NCI-H82 (cell line): ENCODE measurements around the gene C14orf119.

Source experiments
- DNase-seq: peaks from one replicate; lab custom pipeline; 2025; lab: John Stamatoyannopoulos, UW

C14orf119 gene

DNA sequence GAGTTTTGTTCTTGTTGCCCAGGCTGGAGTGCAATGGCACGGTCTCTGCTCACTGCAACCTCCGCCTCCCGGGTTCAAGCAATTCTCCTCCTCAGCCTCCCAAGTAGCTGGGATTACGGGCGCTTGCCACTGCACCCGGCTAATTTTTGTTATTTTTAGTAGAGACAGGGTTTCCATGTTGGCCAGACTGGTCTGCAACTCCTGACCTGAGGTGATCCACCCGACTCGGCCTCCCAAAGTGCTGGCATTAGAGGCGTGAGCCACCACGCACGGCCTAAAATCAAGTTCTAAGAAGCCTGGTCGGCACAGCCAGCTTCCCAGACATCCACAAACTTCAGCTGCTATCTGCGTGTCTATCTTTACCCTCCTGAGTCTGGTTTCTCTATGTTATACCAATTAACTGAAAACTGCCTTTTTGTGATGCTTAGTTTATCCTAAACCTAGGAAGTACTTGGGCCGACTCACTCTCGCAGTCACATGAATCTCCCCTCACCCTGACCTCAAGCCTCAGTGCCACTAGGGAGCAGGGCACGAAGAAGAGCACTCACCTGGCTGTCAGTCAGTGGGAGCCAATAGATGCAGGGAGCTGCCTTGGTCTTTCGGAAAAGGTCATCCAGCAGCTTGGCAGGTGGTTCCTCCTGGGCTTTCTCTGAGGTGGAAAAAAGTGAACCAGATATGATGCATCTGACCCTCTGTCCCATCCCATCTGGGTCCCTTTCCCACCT lies 34.6 kb upstream of the C14orf119 start:
- no peak for DNase-seq

DNA sequence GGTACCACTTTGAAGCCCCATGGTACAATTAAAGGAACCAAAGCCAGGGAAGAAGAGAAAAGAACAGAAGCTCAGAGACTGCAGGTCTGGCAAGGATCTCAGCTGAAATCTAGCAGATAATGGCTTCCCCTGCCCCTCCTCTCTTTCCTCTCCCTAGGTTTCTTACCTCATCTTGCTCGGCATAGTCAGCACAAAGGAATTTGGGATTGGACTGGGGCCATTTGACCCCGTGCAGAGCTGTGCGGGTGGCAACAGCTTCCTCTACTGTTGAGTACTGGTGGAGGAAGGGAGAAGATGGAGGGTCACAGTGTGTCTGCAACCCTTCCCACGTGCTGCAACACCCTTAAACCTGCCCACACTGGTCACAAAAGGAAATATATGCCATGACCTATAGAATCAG lies 33.3 kb upstream of the C14orf119 start:
- DNase-seq, result no peak

DNA sequence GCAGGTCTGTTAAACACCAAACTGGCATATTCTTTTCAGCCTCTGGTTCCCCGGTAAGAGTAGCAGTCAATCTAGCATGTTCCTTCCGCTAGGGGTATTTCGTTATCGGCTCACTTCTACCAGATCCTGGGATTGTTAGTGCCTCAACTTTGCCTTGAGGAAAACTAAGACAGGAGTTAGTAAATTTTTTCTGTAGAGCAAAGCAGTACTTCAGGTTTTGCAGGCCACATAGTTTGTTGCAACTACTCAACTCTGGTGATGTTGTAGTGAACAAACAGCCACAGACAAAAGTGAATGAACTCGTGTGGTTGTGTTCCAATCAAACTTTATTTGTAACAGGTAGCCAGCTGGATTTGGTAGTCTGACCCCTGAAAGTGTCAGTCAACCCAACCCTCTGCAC lies 31.7 kb upstream of the C14orf119 start:
- DNase-seq, result no peak

DNA sequence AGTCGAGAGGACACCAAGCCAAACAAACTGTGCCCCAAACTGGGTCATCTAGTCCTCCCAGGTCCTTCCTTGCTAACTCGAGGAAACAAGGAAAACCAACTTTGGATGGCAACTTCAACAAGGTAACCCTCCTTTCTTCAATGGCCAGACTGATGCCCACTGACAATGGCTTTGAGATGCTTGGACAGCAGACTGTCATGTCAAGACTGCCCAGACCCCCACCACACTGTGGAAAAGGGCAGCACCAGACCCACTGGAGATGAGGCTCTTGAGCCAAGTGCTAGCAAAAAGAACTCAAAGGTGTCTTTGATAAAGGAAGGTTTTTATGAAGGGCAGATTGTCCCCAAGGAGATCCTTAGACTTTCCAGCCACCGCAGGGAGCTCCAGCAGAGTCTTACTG lies 28.9 kb upstream of the C14orf119 start:
- DNase-seq, result no peak

DNA sequence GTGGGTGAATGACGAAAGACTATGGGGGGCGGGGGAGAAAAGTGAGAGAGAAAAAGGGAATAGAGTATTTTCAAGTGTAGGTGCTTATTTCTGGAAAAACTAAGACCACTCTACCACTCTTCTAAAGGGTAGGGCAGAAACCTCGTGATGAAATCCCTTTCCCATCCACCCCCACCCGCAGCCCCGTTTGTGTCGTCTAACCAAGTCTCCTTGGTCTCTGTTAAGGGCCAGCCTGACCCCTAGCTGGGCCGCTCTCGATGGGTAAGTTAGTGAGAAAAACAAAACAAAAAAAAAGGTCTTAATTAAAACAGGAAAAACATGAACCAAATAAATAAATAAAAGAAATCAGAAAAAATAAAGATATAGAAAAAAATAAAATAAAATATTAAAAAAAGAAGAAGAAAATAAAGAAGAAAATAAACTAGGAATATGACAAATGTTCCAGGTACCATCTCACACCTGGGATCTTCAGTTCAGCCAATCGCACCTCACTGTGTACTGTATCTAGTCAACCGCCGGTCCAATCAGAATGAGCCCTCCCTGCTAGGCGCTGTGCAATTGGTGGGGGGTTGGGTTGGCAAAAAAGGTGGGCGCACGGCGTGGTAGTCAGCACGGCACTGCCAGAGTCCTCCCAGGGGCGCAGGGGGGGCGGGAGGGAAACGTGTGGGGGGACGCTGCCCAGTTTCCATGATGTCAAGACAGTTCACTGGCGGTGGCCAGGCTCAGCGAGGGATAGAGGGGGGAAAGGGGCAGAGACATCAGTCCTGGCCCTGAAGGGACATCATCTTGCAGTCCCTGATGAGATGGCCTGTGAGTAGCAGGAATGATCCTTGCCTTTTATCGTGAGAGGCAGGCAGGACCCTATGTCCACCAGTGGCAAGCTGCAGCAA lies 28.2 kb upstream of the C14orf119 start:
- DNase-seq, result no peak

DNA sequence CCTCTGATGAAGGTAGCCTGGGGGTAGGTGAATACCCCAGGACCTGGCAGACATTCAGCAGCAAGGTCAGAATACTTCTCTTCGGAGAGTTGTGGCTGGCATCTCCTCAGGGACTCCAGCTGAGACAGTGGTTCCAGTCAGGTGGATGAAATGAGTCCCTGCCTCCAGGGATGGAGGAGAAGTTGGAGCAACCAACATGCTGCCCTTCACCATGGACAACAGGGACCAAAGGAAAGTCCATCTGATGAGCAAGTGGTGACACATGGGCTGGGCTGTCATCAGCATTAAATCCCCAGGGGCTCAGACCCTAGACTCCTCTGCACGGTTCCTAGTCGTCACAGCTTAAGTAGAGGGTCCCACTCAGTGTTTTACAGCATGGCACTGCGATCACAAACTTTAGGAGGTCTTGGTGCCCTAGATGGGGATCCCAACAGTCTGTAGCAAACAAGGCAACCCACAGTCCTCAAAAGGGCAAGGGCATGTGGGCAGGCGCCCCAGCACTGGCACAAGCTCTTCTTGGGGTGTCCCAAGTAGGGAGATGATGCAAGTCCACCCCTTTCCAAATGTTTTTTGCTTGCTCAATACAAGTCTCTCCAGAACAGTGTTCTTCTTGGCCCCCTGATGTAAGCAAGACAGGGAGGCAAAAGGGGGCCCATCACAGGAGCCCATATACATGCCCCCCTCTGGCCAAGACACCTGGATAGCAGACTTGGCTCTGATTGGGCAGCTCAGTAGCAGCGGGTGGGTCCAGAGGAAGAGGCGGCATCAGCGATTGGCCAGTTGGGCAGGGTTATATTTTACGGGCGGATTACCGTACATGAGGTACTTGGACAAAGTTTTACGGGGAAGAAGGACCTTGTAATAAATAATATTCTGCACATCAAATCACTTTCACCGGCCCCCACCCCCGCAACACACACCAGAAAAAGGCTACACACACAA lies 27.2 kb upstream of the C14orf119 start:
- no peak for DNase-seq

DNA sequence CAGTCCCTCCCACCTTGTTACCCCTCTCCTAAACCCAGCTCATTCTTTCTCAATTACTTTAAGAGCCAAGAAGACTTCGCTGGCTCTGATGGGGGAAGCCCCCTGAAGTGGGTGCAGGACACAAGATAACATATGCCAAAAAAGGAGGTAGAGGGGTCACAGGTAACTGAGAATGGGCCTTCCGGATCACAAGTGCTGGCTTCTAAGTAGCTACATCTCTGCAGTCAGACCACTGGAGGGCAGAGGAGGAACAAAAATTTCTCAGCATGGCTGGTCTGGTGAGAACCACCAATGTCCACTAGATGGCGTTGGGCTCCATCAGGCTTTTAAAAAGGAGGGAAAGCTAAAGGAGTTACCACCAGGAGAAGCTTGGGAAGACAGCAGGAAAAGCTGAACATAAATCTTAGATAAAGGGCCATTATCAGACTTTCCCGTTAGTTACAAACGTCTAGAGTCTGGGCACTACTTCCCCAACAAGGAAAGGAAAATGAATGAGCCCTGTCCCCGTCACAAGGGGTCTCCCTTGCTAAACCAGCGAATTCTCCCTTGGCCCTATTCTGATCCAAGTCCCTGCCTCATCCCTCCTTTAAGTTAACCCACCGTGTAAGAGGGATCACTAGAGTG lies 26.4 kb upstream of the C14orf119 start:
- no peak for DNase-seq

DNA sequence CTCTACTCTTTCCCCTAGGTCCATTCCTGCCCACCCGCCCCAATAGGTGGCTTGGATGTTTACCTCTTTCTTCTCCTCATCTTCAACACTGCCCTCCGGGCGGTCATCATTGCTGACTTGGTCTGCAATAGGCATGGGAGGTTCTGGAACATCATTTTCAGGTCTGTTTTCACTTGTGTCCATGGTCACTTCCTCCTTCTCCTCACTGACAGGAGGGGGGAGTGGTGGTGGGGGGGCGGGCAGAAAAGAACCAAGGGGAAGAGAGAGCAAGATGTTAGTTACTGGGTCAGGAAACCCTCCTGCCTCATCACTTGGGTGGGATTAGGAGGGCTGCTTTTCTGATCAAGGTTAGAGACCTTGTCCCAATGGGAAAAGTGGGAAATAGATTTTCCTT lies 25.9 kb upstream of the C14orf119 start:
- no peak for DNase-seq

DNA sequence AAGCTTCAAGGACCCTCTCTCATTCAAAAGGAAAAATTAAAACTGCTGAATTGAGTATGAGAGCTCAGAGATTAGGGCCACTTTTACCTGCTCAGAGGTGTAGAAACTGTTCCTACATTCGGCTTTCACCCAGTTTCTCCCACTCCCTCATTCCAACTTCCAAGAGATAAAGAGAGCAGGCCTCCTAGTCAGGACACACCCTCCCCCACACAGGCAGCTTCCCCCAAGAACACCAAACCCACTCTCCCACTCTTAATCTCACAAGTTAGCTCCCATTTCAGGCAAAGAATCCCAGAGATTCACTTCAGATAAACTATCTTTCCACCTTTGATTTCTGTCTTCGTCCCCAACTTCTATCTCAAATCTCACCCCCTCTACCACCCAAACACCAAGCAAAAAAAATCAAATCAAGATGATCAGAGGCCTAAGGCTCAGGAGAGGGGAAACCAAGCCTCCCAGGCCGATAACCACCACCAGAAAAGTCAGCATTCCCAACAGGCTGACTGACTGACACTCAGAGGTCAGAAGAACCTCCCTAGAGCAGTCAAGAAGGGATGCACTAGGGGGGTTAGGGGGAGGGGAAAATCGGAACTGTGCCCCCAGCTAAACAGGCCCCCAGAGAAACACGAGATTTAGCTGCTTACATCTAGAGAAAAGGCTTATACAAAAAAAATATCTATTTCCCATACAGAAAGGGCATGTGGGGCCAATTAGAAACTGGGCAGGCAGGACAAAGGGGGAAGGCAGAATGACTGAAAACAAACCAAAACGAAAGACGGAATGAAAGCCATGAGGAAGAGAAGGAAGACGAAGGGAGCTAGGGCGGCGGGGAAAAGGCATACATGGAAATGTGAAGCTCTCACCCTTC lies 24.8 kb upstream of the C14orf119 start:
- DNase-seq, result no peak

DNA sequence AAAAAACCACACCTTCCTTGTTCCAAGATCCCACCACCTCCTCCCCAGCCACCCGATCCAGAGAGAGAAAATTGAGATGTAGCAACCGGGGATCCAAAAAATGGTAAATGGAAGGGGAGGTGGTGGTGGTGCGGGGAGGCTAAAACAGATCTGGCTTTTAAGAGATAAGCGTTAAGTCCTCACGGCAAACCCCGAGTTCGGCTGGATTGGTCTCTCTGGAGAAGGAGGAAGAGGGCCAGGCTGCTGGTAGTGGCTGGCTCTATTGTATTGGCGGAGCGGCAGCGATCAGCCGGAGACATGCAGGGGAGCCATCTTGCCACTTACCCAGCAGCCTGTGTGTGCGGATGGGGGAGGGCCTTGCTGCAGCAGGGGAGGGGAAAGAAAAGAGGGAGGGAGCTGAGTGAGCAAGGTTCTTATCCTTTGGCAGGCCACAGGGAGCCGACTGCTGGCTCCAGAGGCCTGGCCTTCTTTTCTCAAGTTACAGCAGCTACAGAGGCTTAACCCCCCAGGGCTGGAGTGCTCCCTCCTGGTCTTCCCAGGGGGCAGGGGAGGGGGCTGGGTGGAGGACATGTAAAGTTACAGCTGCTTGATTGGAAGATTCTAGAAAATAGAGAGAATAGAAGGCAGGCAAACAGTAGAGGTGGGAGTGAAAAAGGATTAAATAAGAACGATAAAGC lies 23.9 kb upstream of the C14orf119 start:
- DNase-seq, result no peak

DNA sequence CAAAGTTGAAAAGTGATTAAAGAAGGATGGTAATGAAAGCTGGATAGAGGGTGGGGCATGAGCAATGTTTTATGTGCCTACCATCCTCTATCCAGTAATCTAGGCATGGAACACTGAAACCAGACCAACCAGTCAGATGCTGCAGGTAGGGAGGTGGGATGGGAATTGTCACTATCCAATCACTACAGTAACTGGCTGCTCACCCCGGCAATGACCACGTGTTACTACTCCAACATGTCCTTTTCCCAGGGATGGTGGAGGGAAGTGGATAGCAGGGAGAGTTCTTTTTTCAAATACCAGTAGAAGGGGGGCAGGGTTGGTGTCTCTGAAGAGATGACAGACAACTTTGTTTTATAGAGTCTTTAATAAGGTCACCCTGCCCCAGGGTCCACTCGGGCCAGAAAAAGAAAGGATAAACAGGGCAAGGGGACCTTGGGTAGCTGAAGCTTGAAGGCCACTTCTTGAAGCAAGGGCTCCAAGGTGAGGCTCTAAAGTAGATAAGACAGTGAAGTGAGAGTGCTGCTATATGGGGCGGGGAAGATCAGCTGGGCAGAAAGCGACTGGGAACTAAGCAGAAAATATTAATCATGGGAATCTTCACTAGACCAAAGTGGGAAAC lies 23.3 kb upstream of the C14orf119 start:
- DNase-seq, result no peak

DNA sequence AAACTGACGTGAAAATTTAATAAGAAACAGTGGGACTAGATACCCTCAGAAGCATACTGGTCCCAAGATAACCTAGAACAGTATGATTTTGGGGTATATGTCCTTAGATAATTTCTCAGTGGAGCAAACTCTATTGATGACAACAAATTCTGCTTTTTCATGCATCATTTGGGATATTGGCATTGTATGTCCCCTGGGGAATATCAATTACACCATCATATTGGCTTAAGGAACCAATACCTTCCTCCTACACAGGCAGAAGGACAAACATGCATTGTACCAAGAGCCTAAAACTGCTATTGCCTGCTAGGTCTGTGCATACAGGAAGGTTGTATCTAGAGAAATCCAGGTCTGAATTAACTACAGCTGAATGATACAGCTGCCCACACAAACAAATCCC lies 20.4 kb upstream of the C14orf119 start:
- no peak for DNase-seq

DNA sequence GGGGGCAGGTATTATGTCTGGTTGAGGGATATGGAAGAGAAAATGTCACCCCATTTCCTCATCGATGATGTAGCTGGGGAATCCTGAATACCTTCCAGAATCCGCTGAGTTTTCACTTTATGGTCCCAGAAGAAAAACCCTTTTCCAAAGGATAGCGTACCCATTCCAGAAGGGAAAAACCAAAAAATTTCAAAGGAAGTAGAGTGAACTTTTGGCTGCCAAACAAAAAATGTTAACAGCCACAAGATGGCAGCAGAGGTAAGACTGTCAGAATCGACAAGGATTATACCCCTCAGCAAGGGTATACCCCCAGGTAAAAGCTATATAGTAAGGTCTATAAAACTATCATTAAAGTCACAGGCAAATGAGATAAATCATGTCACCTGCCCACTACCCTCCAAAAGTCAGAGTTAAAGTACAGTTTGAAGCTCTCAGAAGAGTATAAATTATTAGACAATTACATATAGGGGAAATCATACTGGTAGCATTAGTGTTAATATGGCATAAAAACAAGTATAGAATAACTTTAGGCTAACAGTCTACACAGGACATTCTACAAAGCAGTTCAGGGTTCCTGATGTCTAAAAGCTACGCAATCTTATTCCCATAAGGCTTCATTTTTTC lies 18.4 kb upstream of the C14orf119 start:
- no peak for DNase-seq

DNA sequence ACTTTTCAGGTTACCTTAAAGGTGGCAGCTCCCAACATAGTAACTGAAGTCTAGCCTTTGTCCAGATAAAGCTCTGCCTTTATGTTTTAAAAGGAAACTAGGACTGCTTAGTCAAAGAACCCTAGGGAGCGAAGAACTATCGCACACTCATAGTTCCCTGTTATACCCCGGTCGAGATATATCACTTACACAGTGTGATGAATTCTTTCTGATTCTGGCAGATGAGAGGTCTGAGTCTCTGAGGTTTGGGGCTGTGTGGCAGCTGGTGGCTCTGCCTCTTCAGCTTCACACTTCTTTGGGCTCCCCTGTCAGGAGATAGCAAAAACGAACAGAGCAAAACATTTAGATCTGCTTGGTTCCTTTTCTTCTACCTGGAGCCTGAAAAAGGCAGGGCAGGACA lies 17.3 kb upstream of the C14orf119 start:
- DNase-seq, result no peak

DNA sequence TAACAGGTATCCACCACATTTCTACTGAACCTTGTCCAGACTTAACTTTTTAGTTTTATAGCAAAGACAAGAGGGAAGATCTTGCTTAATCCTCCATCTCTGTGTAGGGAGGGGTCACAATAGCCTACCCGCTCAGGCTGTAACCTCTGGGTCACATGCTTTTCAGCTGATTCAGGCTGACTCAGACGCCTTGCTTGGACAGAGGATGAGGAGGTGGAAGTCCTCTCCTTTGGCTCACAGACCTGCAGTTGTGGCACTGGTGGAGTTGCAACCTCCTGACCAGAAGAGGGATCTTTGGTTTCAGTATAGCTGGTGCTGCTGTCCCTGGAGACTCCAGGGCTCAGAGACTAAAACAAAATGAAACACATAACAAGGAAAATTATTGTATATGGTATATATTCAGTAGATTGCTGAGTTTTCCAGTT lies 16.6 kb upstream of the C14orf119 start:
- no peak for DNase-seq

DNA sequence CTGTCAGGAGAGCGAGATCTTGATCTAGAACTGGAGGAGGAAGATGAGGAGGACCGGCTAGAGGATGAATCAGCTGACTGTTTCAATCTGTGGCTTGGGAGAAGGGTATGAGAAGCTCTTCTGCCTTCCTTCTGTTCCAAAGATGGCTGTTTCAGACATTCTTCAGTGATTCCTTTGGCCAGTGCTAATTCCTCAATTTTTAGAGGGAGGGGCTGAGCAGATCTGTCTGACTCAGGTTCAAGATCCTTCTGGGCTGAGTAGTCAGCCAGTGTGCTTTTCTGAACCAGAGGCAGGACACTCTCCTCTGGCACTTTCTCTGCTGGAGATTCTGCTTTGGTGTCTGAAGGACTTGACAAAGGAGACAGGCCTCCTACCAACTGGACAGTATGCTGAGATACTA lies 15.6 kb upstream of the C14orf119 start:
- no peak for DNase-seq

DNA sequence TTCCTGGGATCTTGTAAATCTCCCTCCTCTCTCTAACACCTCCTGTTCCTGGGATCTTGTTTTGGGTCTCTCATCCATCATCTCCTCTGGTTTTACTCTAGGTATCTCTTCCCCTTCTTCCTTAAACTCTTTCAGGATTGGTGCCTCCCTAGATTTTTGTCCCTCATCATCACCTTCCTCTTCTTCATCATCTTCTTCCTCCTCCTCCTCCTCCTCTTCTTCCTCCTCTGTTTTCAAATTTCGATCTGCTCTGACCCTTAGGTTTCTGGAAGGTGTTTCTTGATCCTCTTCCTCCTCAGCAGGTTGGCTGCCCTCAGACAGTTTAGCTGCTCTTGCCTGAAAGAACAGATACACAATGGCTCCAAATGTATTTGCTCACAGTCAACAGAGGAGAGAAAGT lies 14.8 kb upstream of the C14orf119 start:
- no peak for DNase-seq

DNA sequence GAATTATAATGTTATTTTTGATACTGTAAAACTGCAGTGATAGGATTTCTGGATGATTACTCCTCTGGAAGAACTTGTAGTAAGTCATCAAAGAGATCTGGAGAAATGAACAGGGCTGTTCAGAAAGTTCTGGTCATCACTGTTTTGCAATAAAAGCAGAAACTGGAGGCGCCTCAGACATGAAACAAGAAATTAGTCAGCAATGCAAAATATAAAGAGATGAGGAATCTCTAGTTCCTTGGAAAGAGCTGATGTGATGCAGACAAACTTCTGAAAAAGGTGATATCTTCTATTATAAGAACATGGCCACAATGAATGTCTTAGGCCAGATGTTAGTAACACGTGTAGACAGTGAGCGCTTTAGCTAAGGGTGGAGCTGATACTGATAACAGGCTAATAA lies 9.8 kb upstream of the C14orf119 start:
- DNase-seq, result no peak

DNA sequence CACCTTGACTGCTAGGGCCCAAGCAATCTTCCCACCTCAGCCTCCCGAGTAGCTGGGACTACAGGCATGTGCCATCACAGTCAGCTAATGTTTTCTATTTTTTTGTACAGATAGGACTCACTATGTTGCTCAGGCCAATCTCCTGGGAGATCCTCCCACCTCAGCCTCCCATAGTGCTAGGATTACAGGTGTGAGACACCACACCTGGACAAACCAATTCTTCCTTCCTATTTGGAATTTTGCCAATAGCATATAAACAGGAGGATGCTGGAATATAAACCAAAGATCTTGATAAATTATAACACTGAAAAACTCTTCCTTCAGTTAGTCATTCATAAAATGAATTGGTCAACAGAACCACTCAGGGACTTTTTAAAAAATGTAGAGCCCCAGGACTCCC lies 8.7 kb upstream of the C14orf119 start:
- DNase-seq, result no peak
